BJ (cell line): ENCODE results near the gene ARSK. TPM values are rescaled to one million over a fixed set of nuclear protein-coding genes. Genes with fewer than 3 reads are reported as not detected.
A peak's percentile ranks its signal among the peaks of the same experiment; 100 is the strongest.

ENCODE experiments used
- CTCF ChIA-PET: fragments of 350-600 bp; formaldehyde crosslinking; extraction: SDS; loops from one replicate; lab custom pipeline; 2021; ENCODE audit warnings: antibody characterized with exemption, inconsistent platforms; lab: Yijun Ruan, JAX
- POLR2A ChIA-PET: fragments of 300-600 bp; sonication (Branson Sonifier 250); formaldehyde crosslinking; extraction: SDS; loops from one replicate; lab custom pipeline; 2021; ENCODE audit warnings: antibody characterized with exemption; lab: Charles Lee
- DNase-seq: peaks from one replicate; pipeline ENCODE4 v3.0.0-alpha.2; 2011; ENCODE audit warnings: low read depth
- H3K27me3 ChIP-seq: 2 replicates; pipeline ENCODE4 v1.6.0; 2011; ENCODE audit warnings: low read length; ENCODE audit not compliant: control insufficient read depth, insufficient read depth
- H3K36me3 ChIP-seq: 2 replicates; pipeline ENCODE4 v1.5.1; 2011; ENCODE audit warnings: low read length; ENCODE audit not compliant: control insufficient read depth, insufficient read depth
- H3K4me3 ChIP-seq: 2 replicates; pipeline ENCODE4 v1.5.1; 2011; ENCODE audit warnings: low read depth, mild to moderate bottlenecking, control low read depth, low read length
- polyA plus RNA-seq: library from polyadenylated mRNA; depleted of rRNA; stranded (reverse); fragments of >200 nt; gene quantifications from 2 replicates; pipeline ENCODE4 v1.2.3, GENCODE V29; 2011
- TF ChIP-seq, protein P1 (sequence below): IDR thresholded peaks from 2 replicates; pipeline ENCODE4 v1.5.1; 2011; ENCODE audit warnings: low read depth, mild to moderate bottlenecking, control low read depth, inconsistent platforms, low read length, moderate library complexity; ENCODE audit not compliant: insufficient read depth

The ARSK gene
- polyA plus RNA-seq, 1 experiment: 8.0 TPM

DNA sequence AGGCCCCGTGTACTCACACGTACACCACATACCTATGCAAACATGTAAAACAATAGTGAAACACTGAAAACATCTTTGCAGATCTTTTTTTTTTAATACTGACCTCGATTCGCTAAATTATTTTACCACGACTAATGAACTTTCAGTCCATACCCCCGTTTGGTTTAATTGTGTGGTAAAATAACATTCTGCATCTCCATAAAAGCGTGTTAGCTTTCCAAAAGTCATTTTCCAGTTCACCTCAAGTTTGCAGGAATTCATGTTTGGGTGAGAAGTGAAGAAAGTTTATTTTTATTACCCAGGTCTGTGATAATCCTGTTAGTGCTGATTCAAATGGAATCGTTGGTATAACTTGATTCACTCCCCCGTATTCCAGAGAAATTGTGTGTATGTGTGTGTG, 652 bp downstream of the ARSK start:
- ChIA-PET POLR2A (interaction anchor here (0.5 to 0.6 kb wide), 2 partner anchors 92 to 302 kb away, joined by 4 to 5 read pairs; no protein-coding TSS in a partner anchor), CTCF (interaction anchor here (0.8 to 2.1 kb wide), 5 partner anchors 9 to 388 kb away, joined by 3 to 5 read pairs (median 3); no protein-coding TSS in a partner anchor)
- Histone ChIP-seq H3K36me3 (no peaks in the 10 kb centered on the region), H3K27me3 (no peaks in the 10 kb centered on the region), H3K4me3 (peak overlapping the region; percentile 73)
- TF ChIP-seq, protein P1, sequence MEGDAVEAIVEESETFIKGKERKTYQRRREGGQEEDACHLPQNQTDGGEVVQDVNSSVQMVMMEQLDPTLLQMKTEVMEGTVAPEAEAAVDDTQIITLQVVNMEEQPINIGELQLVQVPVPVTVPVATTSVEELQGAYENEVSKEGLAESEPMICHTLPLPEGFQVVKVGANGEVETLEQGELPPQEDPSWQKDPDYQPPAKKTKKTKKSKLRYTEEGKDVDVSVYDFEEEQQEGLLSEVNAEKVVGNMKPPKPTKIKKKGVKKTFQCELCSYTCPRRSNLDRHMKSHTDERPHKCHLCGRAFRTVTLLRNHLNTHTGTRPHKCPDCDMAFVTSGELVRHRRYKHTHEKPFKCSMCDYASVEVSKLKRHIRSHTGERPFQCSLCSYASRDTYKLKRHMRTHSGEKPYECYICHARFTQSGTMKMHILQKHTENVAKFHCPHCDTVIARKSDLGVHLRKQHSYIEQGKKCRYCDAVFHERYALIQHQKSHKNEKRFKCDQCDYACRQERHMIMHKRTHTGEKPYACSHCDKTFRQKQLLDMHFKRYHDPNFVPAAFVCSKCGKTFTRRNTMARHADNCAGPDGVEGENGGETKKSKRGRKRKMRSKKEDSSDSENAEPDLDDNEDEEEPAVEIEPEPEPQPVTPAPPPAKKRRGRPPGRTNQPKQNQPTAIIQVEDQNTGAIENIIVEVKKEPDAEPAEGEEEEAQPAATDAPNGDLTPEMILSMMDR: no peak
- DNase-seq: no peak

DNA sequence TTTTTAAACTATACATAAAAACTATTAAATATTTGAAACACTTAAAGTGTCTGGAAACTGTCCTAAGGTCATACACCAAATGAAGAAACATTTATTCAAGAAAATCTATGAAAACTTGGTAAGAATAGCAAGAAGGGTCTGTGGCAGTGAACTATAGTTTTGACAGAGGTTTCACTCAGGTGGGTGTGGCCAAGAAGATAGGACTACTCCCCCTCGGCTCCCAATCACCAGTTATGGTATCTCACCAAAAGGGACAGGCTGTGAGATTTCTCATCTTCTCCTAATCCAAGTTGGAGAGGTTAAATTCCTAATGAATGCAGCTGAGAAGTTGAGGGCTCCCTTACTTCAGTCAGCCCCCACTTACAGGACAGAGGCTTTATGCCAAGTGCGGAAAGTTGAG, 2.9 kb downstream of the ARSK start:
- Histone ChIP-seq H3K36me3 (no peaks in the 10 kb centered on the region), H3K4me3 (no peak overlapping the region), H3K27me3 (no peaks in the 10 kb centered on the region)
- POLR2A ChIA-PET: no interaction called here
- CTCF ChIA-PET: interaction anchor here (0.6 kb wide), 1 partner anchor 49 kb away, joined by 4 read pairs; no protein-coding TSS in a partner anchor
- DNase-seq: no peak
- TF ChIP-seq, protein P1: no peak

DNA sequence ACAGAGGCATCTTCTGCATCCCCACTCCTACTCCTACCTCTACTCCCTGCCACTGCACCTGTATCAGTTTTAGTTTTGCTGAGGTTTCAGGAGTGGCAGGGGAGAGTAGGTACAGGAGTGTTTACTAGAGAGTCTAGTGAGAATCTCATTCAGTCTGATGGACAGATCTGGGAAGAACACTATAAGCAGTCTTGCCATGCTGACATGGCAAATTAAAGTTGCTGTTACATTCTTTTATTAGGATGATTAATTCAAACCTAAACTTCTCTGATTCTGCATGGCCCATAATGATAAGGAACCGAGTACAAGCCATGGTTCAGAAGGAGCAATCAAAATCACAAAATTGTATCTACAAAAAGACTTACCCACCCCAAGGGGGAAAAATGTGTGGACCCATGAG, 7.4 kb downstream of the ARSK start:
- TF ChIP-seq, protein P1: no peak
- ChIA-PET POLR2A (no interaction called here), CTCF (no interaction called here)
- H3K36me3 ChIP-seq: no peaks in the 10 kb centered on the region
- H3K27me3 ChIP-seq: no peaks in the 10 kb centered on the region
- no peak for DNase-seq
- no peak overlapping the region for H3K4me3 ChIP-seq

DNA sequence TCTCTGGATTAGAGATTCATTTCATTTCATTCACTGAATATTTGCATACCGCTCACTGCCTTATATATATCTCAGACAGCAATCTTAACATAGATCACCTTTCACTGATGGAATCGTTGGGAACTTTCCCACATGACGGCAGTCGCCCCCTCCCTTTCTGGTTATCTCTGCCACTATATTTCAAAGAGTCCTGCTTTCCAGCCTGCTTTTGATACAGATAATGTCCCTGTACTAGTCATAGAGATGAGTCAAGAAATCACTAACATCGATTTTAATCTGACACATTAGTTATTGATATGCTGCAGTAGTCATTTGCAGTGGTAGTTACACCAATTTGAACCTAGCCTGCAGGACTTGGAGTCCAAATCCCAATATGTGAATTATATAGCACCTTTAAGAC, 8.5 kb downstream of the ARSK start:
- no peaks in the 10 kb centered on the region for H3K36me3 ChIP-seq
- ChIA-PET POLR2A (no interaction called here), CTCF (no interaction called here)
- H3K4me3 ChIP-seq: no peak overlapping the region
- DNase-seq: no peak
- no peaks in the 10 kb centered on the region for H3K27me3 ChIP-seq
- TF ChIP-seq, protein P1: no peak

DNA sequence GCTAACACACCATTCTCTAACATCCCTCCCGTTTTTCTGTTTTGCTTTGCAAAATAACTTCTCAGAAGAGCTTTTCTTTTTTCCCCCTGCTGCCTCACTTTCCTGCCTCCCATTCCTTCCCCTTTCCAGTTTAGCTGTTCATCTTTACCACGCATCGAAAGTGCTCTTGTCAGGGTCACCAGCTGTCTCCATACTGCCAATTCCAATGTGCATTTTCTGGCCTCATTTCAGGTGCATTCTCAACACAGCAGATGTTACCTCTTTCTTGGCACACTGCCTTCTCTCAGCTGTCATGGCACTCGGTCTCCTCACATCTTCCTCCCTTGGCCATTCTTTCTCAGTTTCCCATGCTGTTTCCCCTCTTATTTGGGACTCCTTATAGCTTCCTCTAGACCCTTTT, 9.5 kb downstream of the ARSK start:
- CTCF ChIA-PET: interaction anchor here (1.2 kb wide), 1 partner anchor 9 kb away, joined by 5 read pairs; the partner anchor contains the start of genes ARSK and SKIC3
- no peaks in the 10 kb centered on the region for H3K27me3 ChIP-seq
- no peak for DNase-seq
- TF ChIP-seq, protein P1: no peak
- POLR2A ChIA-PET: no interaction called here
- no peaks in the 10 kb centered on the region for H3K36me3 ChIP-seq
- no peak overlapping the region for H3K4me3 ChIP-seq
